Measurements from ENCODE around the gene CALML5.

Gene CALML5

GRCh38 chr10:5514226-5514850 is 15.0 kb upstream of the CALML5 start:
- DNase-seq = no peak

DNA sequence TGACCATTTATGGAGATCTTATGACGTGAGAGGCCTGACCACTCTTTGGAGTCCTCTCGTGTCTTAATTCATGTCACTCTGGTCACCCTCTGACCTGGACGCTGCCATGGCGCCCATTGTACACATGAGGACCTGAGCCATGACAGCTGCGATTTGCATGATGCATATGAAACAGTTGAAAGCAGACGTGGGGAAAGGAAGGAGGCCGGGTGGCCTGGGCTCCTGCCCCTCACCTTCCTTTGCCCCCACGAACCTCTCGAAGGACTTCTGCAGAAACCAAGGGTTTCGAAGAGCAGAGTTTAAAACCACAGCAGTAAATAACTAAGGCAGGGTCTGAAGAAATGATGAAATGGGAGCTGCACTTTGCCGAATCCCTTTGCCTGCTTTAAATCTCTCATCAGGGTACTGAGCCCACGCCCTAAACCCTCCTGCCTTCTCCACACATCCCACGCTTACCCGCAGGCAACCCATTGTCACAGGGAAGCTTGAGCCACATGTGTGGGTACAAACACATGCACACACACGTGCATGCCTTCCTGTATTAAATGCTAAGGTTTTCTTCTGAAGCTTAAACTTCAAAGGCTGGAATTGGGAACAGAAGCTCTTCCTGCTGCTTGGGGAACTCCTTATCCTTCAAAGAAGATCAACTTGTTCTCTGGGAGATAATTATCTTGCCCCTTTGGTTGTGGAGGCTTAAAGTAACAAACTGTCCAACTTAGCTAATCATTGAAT is 13.7 kb upstream of the CALML5 start:
- no peak for DNase-seq

DNA sequence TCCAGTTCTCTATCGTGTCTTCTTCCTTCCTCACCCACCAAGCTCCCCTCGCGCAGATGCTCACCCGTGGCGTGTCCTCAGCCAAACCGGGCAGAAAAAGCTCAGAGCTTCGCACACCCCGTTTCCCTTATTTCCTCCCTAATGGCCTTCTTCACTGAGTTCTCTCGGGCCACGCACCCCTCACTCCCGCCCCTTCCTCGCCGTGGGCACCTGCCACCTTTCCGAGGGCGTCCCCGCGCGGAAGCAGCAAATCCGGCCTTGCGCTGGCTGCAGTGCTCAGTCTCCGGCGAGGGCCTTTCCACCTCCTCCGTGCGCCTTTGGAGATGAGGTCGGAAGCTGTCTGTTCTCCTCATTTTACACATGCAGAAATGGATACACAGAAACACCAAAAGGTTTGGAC is 13.0 kb upstream of the CALML5 start:
- no peak for DNase-seq

GRCh38 chr10:5511885-5512280 is 12.5 kb upstream of the CALML5 start:
- DNase-seq = no peak

DNA sequence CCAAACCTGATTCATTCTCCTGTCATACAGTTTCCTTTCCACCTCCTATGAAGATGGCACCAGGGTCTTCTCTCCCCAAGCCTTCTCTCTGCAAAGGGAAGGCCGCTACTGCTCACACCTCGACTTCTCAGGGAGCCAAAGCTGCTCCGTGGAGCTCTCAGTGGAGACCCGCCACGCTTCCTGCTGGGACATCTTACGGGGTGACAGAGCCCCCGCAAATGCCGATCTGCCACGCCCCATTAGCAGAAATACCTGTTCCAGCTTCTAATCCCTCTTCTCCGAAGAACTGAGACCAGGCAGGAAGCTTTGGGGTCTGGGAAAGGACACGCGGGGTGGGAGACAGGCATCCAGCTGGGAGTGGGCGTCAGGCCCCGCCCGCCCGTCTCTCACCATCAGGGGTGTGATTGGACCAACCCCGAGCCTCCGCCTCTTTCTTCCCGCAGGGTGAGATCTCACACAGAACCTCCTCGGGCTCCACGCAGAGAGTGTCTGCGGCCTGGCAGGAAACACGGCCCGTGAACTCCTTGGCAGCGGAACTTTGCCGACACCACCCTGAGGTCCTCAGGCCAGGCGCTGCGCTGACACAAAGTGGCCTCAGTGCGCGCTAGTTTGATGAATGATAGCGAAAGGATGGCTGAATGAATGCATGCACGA is 12.0 kb upstream of the CALML5 start:
- no peak for DNase-seq

- no peak for DNase-seq
Measured at GRCh38 chr10:5510281-5511072, 11.1 kb upstream of the CALML5 start.

- DNase-seq = no peak
Measured at GRCh38 chr10:5509691-5510090, 10.3 kb upstream of the CALML5 start.

DNA sequence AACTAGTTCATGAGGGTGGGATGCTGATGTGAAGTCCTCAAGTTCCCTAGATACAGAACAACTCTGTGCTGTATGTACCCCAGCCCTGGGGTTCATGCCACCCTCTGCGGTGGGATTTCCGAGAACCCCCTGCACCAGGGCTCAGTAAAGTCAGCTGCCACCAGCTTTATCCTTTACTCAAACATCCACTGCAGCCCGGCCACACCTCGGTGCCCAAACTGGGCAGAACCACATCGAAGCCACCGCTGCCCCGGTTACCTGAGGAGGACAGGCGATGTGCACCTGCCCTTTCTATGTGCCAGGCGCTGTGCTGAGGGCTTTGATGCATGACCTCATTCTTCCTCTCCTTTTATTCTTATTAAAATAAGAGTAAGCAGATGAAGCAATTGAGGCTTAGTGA is 9.9 kb upstream of the CALML5 start:
- no peak for DNase-seq

DNA sequence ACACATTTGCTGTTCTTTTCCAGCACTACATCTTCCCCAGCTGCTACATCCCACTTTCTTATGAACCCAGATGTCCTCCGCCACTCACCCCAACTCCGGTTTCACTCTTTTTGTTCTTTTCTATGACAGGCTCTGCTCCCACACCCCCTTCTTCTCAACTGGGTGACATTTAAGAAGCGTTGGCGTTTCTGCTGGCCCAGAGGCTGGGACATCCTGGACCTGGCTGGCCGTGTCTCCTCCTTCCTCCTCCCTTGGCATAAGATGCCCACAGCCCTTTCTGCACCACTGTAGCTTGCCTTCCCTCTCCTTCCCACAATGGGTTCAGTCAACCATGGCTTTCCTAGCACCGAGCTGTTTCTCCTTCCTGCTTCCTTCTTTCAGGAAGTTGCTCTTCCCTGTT is 9.4 kb upstream of the CALML5 start:
- DNase-seq = no peak

- DNase-seq = no peak
Measured at GRCh38 chr10:5508161-5508604, 8.8 kb upstream of the CALML5 start.

- no peak for DNase-seq
Measured at GRCh38 chr10:5507649-5508131, 8.3 kb upstream of the CALML5 start.

DNA sequence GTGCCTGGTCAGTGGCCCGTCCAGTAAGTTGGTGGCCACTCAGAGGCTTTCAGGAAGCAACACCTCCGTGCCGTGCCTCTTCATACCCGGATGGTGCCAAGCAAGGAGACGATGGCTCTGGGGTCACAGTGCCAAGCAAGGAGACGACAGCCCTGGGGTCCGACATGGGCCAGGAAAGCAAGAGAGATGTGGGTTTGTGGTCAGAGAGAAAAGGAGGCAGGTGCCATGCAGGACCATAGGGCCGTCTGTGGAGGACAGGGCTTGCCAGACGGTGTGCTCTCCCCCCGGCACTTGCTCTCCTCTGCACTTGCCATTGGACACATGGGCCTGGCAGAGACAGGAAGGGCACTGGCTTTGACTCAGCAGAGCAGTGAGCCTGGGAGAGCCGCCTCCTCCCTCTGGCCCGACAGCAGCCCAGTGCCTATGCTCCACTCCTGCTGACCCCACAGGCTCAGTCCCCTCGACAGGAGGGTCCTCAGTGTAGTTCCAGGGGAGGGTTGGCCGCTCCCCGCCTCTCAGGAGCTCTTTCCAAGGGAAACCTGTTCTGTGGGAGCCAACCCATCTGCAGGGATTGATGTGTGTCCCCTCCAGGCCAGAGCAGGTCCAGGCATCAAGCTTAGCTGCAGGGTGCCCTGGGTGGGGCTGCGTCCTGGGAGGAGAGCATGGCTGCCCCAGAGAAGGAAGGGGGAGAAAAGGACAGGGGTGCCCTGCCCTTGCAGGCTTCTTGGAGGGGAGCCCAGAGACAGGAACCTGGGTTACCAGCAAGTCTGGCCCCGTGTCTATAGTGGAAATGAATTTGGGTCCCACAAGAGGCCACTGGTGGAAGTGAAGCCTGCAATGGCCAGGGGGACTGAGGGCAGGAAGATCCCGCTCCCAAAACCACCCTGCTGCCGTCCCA is 7.6 kb upstream of the CALML5 start:
- DNase-seq = no peak

DNA sequence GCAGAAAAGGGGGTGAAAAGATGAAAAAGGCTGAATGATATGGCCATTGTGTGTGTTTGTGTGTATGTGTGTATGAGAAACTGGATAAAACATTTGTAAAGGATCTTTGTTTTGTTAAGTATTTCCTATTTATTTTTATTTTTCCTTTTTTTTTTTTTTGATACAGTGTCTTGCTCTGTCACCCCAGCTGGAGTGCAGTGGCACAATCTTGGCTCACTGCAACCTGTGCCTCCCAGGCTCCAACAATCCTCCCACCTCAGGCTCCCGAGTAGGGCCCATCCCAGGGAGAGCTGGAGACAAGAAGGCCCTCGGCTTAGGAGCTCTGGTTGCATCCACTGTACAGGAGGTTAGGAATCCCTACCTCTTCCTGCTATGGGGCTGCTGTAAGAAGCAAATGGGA is 6.9 kb upstream of the CALML5 start:
- DNase-seq = no peak

- no peak for DNase-seq
Measured at GRCh38 chr10:5504146-5505072, 5.0 kb upstream of the CALML5 start.

DNA sequence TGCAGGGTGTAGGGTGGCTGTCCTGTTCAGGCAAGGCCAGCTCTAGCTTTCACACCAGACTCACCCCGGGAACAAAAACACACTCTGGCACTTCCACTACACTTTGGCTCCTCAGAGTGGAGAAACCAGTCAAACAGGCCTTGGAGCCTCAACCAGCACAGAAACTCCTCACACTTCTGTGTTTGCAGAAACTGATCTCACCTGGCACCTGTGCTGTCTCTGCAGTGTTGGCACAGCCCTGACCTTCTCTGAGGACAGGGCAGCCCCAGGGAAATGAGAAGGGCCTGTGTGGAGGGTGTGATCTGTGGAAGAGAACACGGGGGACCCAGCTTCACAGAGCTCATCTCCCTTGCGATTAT is 4.1 kb upstream of the CALML5 start:
- DNase-seq = peak; percentile 71

GRCh38 chr10:5502571-5503476 is 3.5 kb upstream of the CALML5 start:
- DNase-seq = no peak

DNA sequence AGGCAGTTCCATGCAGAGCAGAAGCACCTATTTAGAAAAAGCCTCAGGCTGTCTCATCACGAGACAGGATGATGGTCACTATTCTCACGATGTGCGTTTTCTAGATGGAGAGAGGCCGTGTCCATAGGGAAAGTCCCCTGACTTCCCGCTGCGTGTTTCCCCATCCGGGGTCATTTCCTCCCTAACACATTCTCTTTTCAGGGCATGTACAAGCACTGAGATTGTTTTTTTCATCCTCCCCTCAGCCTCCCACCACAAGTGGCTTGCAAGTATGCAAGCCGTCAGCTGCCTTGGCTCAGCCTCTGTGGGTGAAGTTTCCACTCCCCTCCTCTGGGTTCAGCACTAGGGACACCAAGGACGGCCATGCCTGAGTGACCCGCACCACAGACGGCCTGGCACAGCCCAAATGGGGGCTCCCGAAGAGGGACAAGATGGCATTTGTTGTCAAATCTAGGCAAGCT is 2.7 kb upstream of the CALML5 start:
- DNase-seq = no peak

- no peak for DNase-seq
Measured at GRCh38 chr10:5500910-5501309, 1.5 kb upstream of the CALML5 start.

GRCh38 chr10:5500162-5500670 is 846 bp upstream of the CALML5 start:
- no peak for DNase-seq

Data from DMS79 (cell line).